Loucy (cell line): ENCODE measurements around the gene TRERF1.

Experiments
- H2AFZ ChIP-seq: fragments of 200-600 bp; sonication (generic); 2 replicates; pipeline ENCODE4 v1.6.0; 2016; ENCODE audit warnings: antibody characterized with exemption, mild to moderate bottlenecking, low read length, moderate library complexity
- H3F3A ChIP-seq: fragments of 200-600 bp; 2 replicates; pipeline ENCODE4 v1.6.0; 2016; ENCODE audit warnings: antibody characterized with exemption, low read depth, mild to moderate bottlenecking
- H3K27me3 ChIP-seq: fragments of 200-600 bp; sonication (generic); 2 replicates; pipeline ENCODE4 v1.6.1; 2014; ENCODE audit warnings: low read length, mild to moderate bottlenecking; ENCODE audit not compliant: insufficient read depth, poor library complexity, severe bottlenecking
- H3K36me3 ChIP-seq: fragments of 200-600 bp; sonication (generic); 2 replicates; pipeline ENCODE4 v1.6.1; 2016; ENCODE audit warnings: low read length; ENCODE audit not compliant: insufficient read depth
- H3K4me1 ChIP-seq: fragments of 200-600 bp; sonication (generic); 2 replicates; pipeline ENCODE4 v1.5.1; 2014; ENCODE audit warnings: low read length, mild to moderate bottlenecking; ENCODE audit not compliant: insufficient read depth, poor library complexity, severe bottlenecking
- H3K4me2 ChIP-seq: fragments of 200-600 bp; sonication (generic); 2 replicates; pipeline ENCODE4 v1.6.0; 2014; ENCODE audit warnings: antibody characterized with exemption, low read length, low read depth, mild to moderate bottlenecking; ENCODE audit not compliant: poor library complexity, severe bottlenecking
- H3K4me3 ChIP-seq: fragments of 200-600 bp; sonication (generic); 2 replicates; pipeline ENCODE4 v1.5.1; 2014; ENCODE audit warnings: low read length, mild to moderate bottlenecking, mixed read lengths; ENCODE audit not compliant: poor library complexity, severe bottlenecking
- H3K79me2 ChIP-seq: fragments of 200-600 bp; sonication (generic); 2 replicates; pipeline ENCODE4 v1.6.1; 2014; ENCODE audit warnings: low read length; ENCODE audit not compliant: insufficient read depth
- H3K9ac ChIP-seq: fragments of 200-600 bp; sonication (generic); 2 replicates; pipeline ENCODE4 v1.6.0; 2014; ENCODE audit warnings: mild to moderate bottlenecking, low read depth, low read length, moderate library complexity; ENCODE audit not compliant: poor library complexity, severe bottlenecking
- H3K9me2 ChIP-seq: fragments of 200-600 bp; sonication (generic); replicated peaks from 2 replicates; pipeline ENCODE4 v1.6.1; 2016; ENCODE audit warnings: low read depth, low read length, mixed read lengths
- H3K9me3 ChIP-seq: fragments of 200-600 bp; sonication (generic); 2 replicates; pipeline ENCODE4 v1.6.1; 2014; ENCODE audit warnings: mild to moderate bottlenecking, antibody characterized with exemption, low read length, low read depth; ENCODE audit not compliant: insufficient read depth
- H4K20me1 ChIP-seq: fragments of 200-600 bp; sonication (generic); 2 replicates; pipeline ENCODE4 v1.6.0; 2014; ENCODE audit warnings: antibody characterized with exemption, low read length, mild to moderate bottlenecking; ENCODE audit not compliant: insufficient read depth, poor library complexity, severe bottlenecking
- CTCF ChIP-seq: fragments of 200-600 bp; sonication (generic); conservative IDR thresholded peaks from 2 replicates; pipeline ENCODE4 v1.5.1; 2014; ENCODE audit warnings: mild to moderate bottlenecking, antibody characterized with exemption, low read length
- EZH2phosphoT487 ChIP-seq: fragments of 200-600 bp; IDR thresholded peaks from 2 replicates; pipeline ENCODE4 v1.6.1; 2018; ENCODE audit warnings: antibody characterized with exemption, mild to moderate bottlenecking, moderate library complexity, borderline replicate concordance

Gene TRERF1

GRCh38 chr6:42197555-42198362, 254.0 kb downstream of the TRERF1 start:
- no peaks in the 10 kb centered on the region for H3K9me3 ChIP-seq
- no peak overlapping the region for H2AFZ ChIP-seq
- no peaks in the 10 kb centered on the region for H4K20me1 ChIP-seq
- H3K4me3 ChIP-seq: no peak overlapping the region
- H3F3A ChIP-seq: no peaks in the 10 kb centered on the region; the same call in 1 of the 2 replicates
- H3K9ac ChIP-seq: no peak overlapping the region
- no peaks in the 10 kb centered on the region for H3K27me3 ChIP-seq
- H3K79me2 ChIP-seq: no peaks in the 10 kb centered on the region
- H3K9me2 ChIP-seq: no peaks in the 10 kb centered on the region
- TF ChIP-seq EZH2phosphoT487 (no peak), CTCF (no peak)
- no peak overlapping the region for H3K4me2 ChIP-seq
- no peaks in the 10 kb centered on the region for H3K4me1 ChIP-seq
- no peaks in the 10 kb centered on the region for H3K36me3 ChIP-seq

GRCh38 chr6:42195415-42195814, 256.3 kb downstream of the TRERF1 start:
- Histone ChIP-seq H3K4me1 (no peaks in the 10 kb centered on the region), H3F3A (no peaks in the 10 kb centered on the region; the same call in 1 of the 2 replicates), H3K36me3 (no peaks in the 10 kb centered on the region), H3K9me3 (no peaks in the 10 kb centered on the region), H3K4me3 (no peak overlapping the region), H3K4me2 (no peak overlapping the region), H4K20me1 (no peaks in the 10 kb centered on the region), H3K79me2 (no peaks in the 10 kb centered on the region), H2AFZ (no peak overlapping the region), H3K9me2 (no peaks in the 10 kb centered on the region), H3K9ac (no peak overlapping the region), H3K27me3 (no peaks in the 10 kb centered on the region)
- no peak for TF ChIP-seq EZH2phosphoT487
- TF ChIP-seq CTCF: no peak

- H4K20me1 ChIP-seq: no peaks in the 10 kb centered on the region
- H3K27me3 ChIP-seq: no peaks in the 10 kb centered on the region
- H3K4me2 ChIP-seq: no peak overlapping the region
- no peak overlapping the region for H3K9ac ChIP-seq
- H3K36me3 ChIP-seq: no peaks in the 10 kb centered on the region
- H3K9me3 ChIP-seq: no peaks in the 10 kb centered on the region
- H3K9me2 ChIP-seq: no peaks in the 10 kb centered on the region
- no peaks in the 10 kb centered on the region; the same call in 1 of the 2 replicates for H3F3A ChIP-seq
- no peaks in the 10 kb centered on the region for H3K79me2 ChIP-seq
- no peak overlapping the region for H2AFZ ChIP-seq
- TF ChIP-seq CTCF (no peak), EZH2phosphoT487 (no peak)
- H3K4me1 ChIP-seq: no peaks in the 10 kb centered on the region
- H3K4me3 ChIP-seq: no peak overlapping the region
These were observed 257.7 kb downstream of the TRERF1 start for GRCh38 chr6:42194056-42194455.
